ENCODE measurements around the gene SFXN5.

The SFXN5 gene

GRCh38 chr2:72897785-72898584 is 173.5 kb downstream of the SFXN5 start:
- no peak for DNase-seq (ENCODE audit: low read depth)

GRCh38 chr2:72896446-72896845 is 175.1 kb downstream of the SFXN5 start:
- no peak for DNase-seq (ENCODE audit: low read depth)

DNA sequence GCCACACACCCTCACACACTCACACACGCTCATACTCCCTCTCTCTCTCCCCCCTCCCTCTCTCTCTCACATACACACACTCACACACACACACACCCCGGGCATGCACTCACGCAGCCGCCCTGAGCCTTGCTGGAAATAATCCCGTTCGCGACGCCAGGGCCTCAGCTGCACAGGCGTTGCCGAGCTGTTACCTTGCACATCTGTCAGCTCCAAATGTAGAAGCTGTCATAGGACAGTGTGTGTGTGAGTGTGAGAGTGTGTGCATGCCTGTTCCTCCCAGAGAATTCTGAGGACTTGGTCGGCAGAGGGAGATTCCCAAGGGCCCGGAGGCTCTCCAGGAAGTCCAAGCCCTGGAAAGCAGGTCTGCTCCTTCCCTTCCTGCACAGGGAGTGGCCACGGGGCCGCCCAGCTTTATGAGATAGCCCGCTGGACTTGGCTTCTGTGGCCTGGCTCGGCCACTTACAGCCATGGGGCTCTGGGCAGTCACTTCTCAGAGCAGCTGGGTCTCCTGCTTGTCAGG is 175.7 kb downstream of the SFXN5 start:
- DNase-seq (ENCODE audit: low read depth) = no peak

DNA sequence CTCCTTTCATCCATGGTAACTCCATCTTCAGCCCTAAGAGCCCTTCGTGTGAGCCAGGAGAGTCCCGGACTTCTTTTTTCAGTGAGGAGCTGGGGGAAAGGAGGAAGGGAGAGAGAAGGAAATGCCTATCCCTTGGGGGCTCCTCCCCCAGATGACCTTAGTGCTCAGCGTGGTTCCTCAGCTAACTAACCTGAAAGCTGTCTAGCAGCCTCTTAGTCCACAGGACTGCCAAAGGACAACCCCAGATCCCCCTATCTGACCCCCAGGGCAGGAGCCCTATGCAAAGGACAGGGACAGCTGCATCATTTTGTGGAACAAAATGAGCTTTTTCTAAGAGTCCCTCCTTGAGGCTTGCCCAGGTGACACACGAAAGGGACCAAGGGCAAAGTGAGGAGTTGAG is 176.4 kb downstream of the SFXN5 start:
- DNase-seq (ENCODE audit: low read depth) = no peak

GRCh38 chr2:72894514-72894913 is 177.0 kb downstream of the SFXN5 start:
- no peak for DNase-seq (ENCODE audit: low read depth)

DNA sequence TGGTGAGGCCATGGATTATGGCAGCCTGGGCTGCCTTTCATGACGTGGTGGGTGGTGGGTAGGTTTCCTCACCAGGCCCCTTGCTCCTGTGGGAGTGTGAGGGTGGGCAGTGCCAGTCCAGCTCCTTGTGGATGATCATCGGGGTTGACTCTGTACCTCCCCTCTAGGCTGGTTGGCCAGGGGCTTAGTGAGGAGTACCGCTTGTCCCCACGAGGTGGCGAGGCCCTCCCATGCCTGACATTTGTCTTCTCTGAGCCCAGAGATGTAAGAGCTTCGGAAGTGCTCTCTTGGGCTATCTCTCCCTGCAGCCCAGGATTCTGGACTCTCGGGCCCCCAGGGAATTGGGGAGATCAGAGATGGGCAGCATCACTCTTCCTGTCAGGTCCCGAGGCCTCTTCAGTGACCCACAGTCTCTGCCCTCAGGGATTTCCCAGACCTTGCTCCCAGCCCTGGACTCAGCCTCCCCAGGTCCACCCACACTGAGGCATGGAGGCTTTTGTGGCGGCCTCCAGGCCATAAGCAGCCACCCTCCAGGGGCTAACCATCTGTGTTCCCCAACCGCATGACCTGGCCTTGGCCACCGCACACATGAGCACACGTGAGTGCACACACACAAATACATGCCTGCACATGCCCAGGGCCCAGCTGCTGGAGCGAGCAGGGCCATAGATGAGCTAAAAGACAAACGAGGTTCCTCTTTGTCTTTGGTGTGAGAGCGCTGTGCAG is 177.8 kb downstream of the SFXN5 start:
- DNase-seq (ENCODE audit: low read depth) = no peak

GRCh38 chr2:72892506-72893173 is 178.9 kb downstream of the SFXN5 start:
- DNase-seq (ENCODE audit: low read depth) = no peak
